ENCODE data around the gene SV2C. TPM values are rescaled to one million over a fixed set of nuclear protein-coding genes. Genes with fewer than 3 reads are reported as not detected.

SV2C gene
- total and polyA plus RNA-seq, 7 donors = 0.31 to 0.71 (median 0.55) TPM; not detected in 2

DNA sequence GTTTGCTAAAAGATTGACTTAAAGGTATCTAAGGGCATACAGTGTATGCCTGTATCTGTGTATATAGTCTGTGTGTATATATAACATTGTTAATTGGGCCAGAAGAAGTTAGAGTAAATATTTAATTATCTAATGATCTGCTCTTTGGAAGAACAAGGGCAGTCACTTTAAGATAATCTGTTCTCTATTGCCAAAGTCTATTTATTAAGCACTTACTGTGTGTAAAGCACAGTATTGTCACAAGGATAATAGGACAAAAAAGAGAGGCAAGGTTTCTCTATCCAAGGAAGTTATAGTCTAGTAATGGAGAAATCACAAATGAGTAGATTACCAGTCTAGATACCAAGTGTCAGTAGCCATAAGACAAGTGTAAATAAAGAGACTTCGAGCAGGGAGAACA, 51.5 kb downstream of the SV2C start:
- Histone ChIP-seq H3K36me3 (no peaks in the 10 kb centered on the region), H3K9me3 (no peaks in the 10 kb centered on the region), H3K27ac (no peak overlapping the region), H3K27me3 (no peaks in the 10 kb centered on the region), H3K4me1 (no peaks in the 10 kb centered on the region), H3K4me3 (no peak overlapping the region)
- no peak for TF ChIP-seq POLR2A (IDR thresholded peaks at IDR 0.05)
- TF ChIP-seq, protein P1, sequence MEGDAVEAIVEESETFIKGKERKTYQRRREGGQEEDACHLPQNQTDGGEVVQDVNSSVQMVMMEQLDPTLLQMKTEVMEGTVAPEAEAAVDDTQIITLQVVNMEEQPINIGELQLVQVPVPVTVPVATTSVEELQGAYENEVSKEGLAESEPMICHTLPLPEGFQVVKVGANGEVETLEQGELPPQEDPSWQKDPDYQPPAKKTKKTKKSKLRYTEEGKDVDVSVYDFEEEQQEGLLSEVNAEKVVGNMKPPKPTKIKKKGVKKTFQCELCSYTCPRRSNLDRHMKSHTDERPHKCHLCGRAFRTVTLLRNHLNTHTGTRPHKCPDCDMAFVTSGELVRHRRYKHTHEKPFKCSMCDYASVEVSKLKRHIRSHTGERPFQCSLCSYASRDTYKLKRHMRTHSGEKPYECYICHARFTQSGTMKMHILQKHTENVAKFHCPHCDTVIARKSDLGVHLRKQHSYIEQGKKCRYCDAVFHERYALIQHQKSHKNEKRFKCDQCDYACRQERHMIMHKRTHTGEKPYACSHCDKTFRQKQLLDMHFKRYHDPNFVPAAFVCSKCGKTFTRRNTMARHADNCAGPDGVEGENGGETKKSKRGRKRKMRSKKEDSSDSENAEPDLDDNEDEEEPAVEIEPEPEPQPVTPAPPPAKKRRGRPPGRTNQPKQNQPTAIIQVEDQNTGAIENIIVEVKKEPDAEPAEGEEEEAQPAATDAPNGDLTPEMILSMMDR (IDR thresholded peaks at IDR 0.05) = no peak
- no peak for TF ChIP-seq POLR2AphosphoS5 (IDR thresholded peaks at IDR 0.05)
- TF ChIP-seq EP300 (IDR thresholded peaks at IDR 0.05) = no peak
- 65 to 77% methylated on average over 1 of the region's 1 CpG for WGBS, 2 donors
- intact Hi-C loops (cut with DNase I) = no loop called here
- no peak for DNase-seq

DNA sequence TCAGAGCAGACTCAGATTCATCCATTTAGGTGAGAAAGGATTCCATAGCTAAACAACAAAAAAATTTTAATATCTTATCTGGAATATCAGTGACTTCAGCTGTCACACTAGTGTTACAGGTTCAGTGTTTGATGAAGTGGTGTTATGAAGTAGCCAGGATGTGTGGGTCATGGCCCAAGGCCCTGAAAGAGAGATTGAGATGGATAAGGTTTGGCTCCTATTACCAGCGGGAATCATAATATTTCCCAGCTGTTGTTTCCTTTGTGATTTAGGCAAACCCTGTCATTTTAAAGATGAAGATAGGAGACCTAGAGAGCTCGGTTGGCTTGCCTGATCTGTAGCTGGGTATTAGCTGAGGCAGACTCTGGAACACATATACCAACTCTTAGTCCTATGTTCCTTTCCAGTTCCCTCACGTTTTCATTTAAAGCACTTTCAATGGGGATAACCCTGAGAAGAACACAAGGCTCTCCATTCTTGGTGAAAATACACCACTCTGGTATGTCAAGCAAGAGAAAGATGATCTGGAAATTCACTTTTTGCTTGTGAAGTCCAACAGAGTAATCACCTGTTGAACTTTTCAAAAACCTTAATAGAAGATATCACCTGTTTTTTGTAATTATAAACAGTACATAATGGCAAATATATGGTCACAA, 54.8 kb downstream of the SV2C start:
- no peaks in the 10 kb centered on the region for H3K36me3 ChIP-seq
- H3K4me3 ChIP-seq = no peak overlapping the region
- H3K27me3 ChIP-seq = no peaks in the 10 kb centered on the region
- no peaks in the 10 kb centered on the region for H3K9me3 ChIP-seq
- no peak overlapping the region for H3K27ac ChIP-seq
- no peak for DNase-seq
- WGBS, 2 donors = 80 to 83% methylated on average over 3 of the region's 3 CpGs
- intact Hi-C loops (cut with DNase I) = no loop called here
- TF ChIP-seq, protein P1 (IDR thresholded peaks at IDR 0.05) = no peak
- TF ChIP-seq POLR2A (IDR thresholded peaks at IDR 0.05) (no peak), POLR2AphosphoS5 (IDR thresholded peaks at IDR 0.05) (no peak), EP300 (IDR thresholded peaks at IDR 0.05) (no peak)
- no peaks in the 10 kb centered on the region for H3K4me1 ChIP-seq

DNA sequence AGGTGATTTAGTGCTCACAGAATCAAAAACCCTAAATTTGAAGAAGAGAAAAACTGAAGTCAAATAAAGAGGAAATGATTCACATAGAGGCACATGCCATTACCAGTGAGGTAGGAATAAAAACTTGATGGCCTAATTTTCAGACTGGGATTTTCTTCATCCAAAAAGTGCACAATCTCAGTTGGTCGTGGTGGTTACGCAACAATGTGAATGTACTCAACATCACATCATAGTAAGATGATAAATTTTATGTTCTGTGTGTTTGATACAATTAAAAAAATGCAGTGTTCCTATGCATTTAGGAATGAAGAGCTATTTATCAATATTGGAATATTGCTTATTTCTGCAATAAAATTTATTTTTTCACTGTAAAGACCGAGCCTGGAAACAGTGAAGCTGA, 60.7 kb downstream of the SV2C start:
- DNase-seq = no peak
- 62 to 81% methylated on average over 3 of the region's 3 CpGs for WGBS, 2 donors
- intact Hi-C loops (cut with DNase I) = no loop called here
- no peaks in the 10 kb centered on the region for H3K36me3 ChIP-seq
- H3K4me1 ChIP-seq = no peaks in the 10 kb centered on the region
- no peaks in the 10 kb centered on the region for H3K9me3 ChIP-seq
- no peaks in the 10 kb centered on the region for H3K27me3 ChIP-seq
- no peak overlapping the region for H3K27ac ChIP-seq
- TF ChIP-seq POLR2AphosphoS5 (IDR thresholded peaks at IDR 0.05) (no peak), POLR2A (IDR thresholded peaks at IDR 0.05) (no peak), EP300 (IDR thresholded peaks at IDR 0.05) (no peak)
- TF ChIP-seq, protein P1 (IDR thresholded peaks at IDR 0.05) = no peak
- no peak overlapping the region for H3K4me3 ChIP-seq

DNA sequence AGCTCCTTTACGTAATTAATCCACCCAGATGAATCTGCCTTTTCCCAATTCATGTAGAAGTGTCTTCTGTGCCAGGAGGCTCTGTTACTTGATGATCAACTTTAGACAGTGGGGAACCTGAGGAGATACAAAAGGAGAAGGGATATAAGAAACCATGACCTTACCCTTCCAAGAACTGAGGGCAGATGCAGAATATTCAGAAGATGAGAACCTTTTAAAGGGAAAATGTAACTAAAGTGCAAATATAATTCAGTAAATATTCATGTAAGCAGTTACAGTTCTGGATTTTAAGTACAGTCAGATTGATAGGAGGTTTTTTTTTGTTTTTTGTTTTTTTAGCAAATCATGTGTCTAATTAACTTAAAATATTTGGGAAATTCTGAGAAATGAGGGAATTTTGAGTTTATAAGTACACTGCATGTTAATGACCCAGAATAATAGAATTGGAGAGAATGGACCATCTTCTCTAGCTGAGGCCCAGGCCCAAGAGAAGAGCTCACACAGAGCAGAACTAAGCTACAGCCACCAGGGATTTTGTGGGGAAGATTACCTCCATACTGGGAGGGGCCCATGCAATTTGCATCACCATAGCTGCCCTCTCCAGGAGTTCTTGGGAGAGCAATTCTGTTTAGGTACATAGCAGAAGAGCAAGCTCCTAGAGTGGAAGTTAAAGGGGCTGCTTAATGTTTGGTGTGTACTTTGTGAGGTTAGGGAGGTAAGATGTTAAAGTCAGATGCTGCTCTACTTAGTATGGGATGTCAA, 61.5 kb downstream of the SV2C start:
- Histone ChIP-seq H3K4me3 (no peak overlapping the region), H3K27ac (no peak overlapping the region), H3K27me3 (no peaks in the 10 kb centered on the region), H3K4me1 (no peaks in the 10 kb centered on the region), H3K36me3 (no peaks in the 10 kb centered on the region), H3K9me3 (no peaks in the 10 kb centered on the region)
- intact Hi-C loops (cut with DNase I) = no loop called here
- WGBS, 2 donors = 90 to 93% methylated on average over 1 of the region's 1 CpG
- DNase-seq = no peak
- TF ChIP-seq POLR2A (IDR thresholded peaks at IDR 0.05) = no peak
- TF ChIP-seq POLR2AphosphoS5 (IDR thresholded peaks at IDR 0.05) = no peak
- TF ChIP-seq, protein P1 (IDR thresholded peaks at IDR 0.05) = no peak
- no peak for TF ChIP-seq EP300 (IDR thresholded peaks at IDR 0.05)

Measured in sigmoid colon (tissue), 7 donors.